Myocyte (in vitro differentiated cells): ENCODE measurements around the gene IGF1. TPM values are rescaled to one million over a fixed set of nuclear protein-coding genes. Genes with fewer than 3 reads are reported as not detected.
"Not testable (repeated sequence)": the region's sequence is repeated elsewhere in the genome, so short reads cannot be mapped to it uniquely, and the experiment has no call there.

Experiments used
- DNase-seq: peaks from one replicate; pipeline ENCODE4 v3.0.0-alpha.2; 2012; ENCODE audit warnings: low read depth
- total RNA-seq: library from RNA; depleted of rRNA; stranded (reverse); fragments of >200 nt; gene quantifications from 2 replicates; pipeline ENCODE4 v1.2.3, GENCODE V29; 2014

The IGF1 gene
- total RNA-seq, 1 donor from 2014 or later, result 0.24 TPM

GRCh38 chr12:102462795-102463465 is 17.4 kb downstream of the IGF1 start:
- DNase-seq, result no peak

- no peak for DNase-seq
These were observed 18.0 kb downstream of the IGF1 start for GRCh38 chr12:102462386-102462785.

GRCh38 chr12:102461501-102461900 is 18.9 kb downstream of the IGF1 start:
- DNase-seq, result no peak

- DNase-seq, result no peak
These were observed 21.0 kb downstream of the IGF1 start for GRCh38 chr12:102459314-102459713.

GRCh38 chr12:102454808-102455760 is 25.3 kb downstream of the IGF1 start:
- DNase-seq, result no peak

- no peak for DNase-seq
These were observed 26.0 kb downstream of the IGF1 start for GRCh38 chr12:102454330-102454729.

GRCh38 chr12:102452605-102453004 is 27.8 kb downstream of the IGF1 start:
- no peak for DNase-seq

GRCh38 chr12:102449018-102449417 is 31.3 kb downstream of the IGF1 start:
- not testable (repeated sequence) for DNase-seq

GRCh38 chr12:102447426-102447825 is 32.9 kb downstream of the IGF1 start:
- DNase-seq, result not testable (repeated sequence)

GRCh38 chr12:102444707-102445106 is 35.7 kb downstream of the IGF1 start:
- DNase-seq, result no peak

GRCh38 chr12:102444093-102444492 is 36.3 kb downstream of the IGF1 start:
- no peak for DNase-seq

- no peak for DNase-seq
These were observed 39.2 kb downstream of the IGF1 start for GRCh38 chr12:102441077-102441596.

- no peak for DNase-seq
These were observed 40.6 kb downstream of the IGF1 start for GRCh38 chr12:102439426-102440405.

- no peak for DNase-seq
These were observed 41.5 kb downstream of the IGF1 start for GRCh38 chr12:102438827-102439210.

GRCh38 chr12:102438047-102438826 is 42.1 kb downstream of the IGF1 start:
- no peak for DNase-seq

- DNase-seq, result no peak
These were observed 42.9 kb downstream of the IGF1 start for GRCh38 chr12:102437511-102437910.

- DNase-seq, result no peak
These were observed 43.5 kb downstream of the IGF1 start for GRCh38 chr12:102436867-102437266.

GRCh38 chr12:102435827-102436436 is 44.4 kb downstream of the IGF1 start:
- DNase-seq, result no peak

- no peak for DNase-seq
These were observed 47.1 kb downstream of the IGF1 start for GRCh38 chr12:102433304-102433703.

GRCh38 chr12:102430661-102431060 is 49.7 kb downstream of the IGF1 start:
- DNase-seq, result no peak
